Measurements from ENCODE around the gene SPATS2.

SPATS2 gene

DNA sequence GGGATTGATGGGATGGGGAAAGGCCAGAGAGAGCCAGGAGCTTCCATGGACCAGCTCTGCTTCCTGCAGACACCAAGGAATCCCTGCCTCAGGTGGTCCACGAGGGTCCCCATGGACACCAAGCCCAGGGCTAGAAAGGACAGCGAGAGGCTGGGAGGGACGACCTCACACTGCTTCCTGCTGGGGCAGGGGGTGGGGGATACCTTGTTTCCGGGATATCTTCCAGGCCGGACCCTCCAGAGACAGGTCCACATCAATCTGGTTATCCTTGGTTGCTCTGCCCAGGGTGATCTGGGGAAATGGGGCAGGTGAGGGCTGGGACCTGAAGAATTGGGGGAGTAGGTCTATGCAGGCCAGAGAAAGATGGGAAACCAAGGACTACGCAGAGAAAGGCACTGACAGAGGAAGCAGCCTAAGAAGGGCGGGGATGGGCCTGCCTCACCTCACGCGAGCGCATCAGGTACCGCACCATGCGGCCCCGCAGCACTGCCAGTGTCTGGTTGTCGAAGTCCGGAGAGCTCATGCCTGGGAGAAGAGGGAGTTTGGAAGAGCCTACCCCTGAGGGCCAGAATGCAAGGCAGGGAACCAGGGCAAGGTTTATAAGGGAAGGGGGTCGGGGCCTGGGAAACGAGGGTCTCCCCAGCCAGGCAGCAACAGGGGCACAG is 191.9 kb downstream of the SPATS2 start:
- DNase-seq, result no peak

DNA sequence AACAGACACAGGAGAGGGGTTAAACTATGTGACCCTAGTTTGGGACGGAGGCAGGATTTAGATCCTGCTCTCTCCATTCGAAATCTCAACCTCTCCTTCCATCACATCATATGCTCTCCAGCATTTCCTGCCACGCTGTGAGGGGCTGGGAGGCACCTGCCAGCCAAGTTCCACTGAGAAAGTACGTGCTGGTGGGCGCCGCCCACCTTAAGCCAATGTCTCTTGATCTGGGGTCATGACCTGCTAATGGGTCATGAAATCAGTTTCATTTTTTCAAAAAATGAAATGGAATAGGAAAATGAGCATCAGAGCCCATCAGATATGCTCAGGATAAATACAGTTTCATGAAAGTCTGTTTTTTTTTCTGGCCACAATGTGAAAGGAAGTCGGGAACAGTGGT is 193.4 kb downstream of the SPATS2 start:
- DNase-seq, result no peak

GRCh38 chr12:49562233-49562632 is 195.0 kb downstream of the SPATS2 start:
- DNase-seq, result no peak

DNA sequence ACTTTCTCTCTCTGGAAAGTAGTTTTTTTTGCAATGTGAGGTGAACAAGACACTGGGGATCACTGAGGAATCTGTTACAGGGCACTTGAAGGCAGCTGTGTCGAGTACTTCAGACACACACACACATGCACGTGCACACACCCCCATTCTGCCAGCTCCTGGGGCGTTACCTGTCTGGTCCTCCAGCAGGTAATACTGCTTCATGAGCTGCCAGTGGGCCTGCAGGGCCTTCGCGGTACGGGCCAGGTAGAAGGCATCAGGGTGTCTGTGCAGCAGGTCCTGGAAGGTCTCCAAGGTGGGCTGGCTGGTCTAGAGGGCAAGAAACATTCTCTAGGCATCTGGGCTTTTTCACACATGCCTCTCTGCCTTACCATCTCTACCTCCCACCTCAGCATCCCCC is 195.6 kb downstream of the SPATS2 start:
- no peak for DNase-seq

GRCh38 chr12:49563951-49564685 is 196.9 kb downstream of the SPATS2 start:
- no peak for DNase-seq

DNA sequence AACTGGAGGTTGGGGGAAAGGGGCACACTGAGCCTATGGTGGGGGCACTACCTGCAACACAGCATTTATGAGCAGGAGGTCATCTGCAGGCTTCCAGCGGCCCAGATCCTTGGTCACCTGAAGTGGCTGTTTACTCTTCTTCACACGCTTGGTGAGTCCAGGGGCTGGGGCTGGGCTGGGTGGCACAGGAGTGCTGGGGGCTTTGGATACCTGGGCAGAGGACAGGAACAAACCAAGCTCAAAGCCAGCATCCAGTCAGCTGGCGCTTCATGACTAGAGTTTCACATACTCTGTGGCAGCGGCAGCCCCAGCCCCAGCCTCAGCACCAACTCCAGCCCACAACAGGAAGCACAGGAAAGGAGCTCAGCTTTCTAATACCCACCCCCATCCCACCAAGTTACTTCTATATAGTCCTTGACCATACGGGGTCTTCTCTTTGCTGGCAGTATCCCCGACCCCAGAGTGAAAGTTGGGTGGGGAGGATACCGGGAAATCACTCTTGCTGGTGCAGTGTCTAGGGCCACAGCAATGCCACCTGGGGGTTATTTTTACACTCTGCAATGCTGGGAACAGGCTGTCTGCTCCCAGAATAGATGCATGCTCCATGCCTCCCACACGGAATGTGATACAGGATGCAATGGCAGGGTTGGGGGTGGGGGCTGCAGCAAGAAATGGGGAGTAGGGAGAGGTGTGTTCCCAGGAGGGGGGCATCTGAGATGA is 197.6 kb downstream of the SPATS2 start:
- no peak for DNase-seq

- DNase-seq, result no peak
Observed at GRCh38 chr12:49565406-49566265, 198.4 kb downstream of the SPATS2 start.

- no peak for DNase-seq
Observed at GRCh38 chr12:49566361-49566760, 199.1 kb downstream of the SPATS2 start.

- DNase-seq, result no peak
Observed at GRCh38 chr12:49567302-49567610, 200.0 kb downstream of the SPATS2 start.

DNA sequence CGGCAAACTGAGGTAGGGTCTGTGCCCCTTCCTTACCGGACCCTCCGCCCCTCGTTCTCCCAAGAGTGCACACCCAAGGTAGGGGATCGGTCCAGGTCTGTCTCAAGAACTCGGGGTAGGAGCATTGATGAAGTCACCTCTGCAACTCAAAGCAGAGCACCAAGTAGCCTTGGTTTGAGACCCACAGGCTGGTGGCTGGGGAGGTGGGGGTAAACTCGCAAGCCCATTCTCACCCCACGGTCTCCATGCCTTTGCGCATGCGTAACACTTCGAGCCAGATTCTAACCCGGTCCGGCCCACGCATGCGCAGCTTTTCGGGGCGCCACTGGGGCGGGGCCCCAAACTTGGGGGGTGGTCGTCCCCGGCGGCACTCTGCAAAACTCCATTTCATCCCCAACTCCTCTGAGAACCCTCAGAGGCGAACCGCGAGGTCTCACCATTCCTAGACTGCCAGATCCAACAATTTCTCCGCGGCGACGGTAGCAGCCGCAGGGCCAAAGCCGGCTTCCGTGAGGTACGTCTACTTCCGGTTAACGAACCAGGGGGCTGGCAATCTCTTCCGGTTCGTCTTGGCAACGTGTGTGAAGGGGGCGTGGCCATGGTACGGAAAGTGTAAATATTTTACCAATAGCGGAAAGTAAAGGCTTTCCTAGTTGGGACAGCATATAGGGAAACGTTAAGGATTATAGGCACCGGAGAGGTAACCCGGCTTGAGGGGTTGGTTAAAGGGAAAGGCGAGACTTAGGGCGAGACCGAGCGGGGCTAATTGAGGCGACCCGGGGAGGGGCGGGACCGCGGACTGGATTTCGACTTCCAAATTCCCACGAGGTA is 200.6 kb downstream of the SPATS2 start, which contains the start of gene MCRS1:
TSS of gene MCRS1 (minus strand) at position 532 of the 831 bp plus-strand sequence. CDS start 1,411 bp downstream, outside the sequence.
- peak; percentile 90 for DNase-seq

DNA sequence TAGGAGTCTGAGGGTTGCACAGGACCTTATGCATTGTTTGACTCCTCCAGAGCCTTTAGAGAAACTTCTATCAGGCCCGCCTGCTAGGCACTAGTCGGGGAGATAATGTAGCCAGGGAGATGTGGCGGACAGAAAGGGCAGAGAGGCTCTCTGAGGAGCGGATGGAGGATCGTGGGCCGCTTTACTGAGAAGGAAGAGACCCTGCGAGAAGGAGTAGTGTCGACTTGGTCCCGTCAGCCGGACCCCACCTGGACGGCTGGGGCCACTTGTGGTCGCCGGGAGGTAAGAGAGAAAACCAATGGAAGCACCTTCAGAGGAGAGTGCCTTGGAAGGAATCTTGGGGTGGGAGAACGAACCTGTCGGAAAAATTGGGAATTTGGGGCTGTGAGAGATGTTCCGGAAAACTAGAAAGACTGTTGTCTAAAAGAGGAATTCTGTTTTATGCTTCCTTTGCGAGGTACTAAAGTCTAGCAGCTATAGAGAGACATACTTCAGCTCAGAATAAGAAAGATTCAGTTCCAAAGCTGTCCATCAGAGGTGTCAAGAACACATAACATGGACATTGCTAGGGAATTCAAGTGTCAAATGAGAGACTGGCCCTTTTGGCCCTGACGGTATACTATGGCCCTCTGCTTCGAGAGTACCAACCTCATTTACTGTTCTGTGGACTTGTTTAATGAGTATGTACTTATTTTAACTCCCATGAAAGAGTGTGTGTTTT is 201.3 kb downstream of the SPATS2 start:
- no peak for DNase-seq
